Dermis blood vessel endothelial cell (primary cell): ENCODE measurements around the gene ARHGAP26. TPM values are rescaled to one million over a fixed set of nuclear protein-coding genes. Genes with fewer than 3 reads are reported as not detected.

Experiments used
- DNase-seq: peaks from one replicate; pipeline ENCODE4 v3.0.0; 2010
- total RNA-seq: library from RNA; depleted of rRNA; stranded (reverse); fragments of >200 nt; gene quantifications from 2 replicates; pipeline ENCODE4 v1.2.3, GENCODE V29; 2014

ARHGAP26 gene
- total RNA-seq, 1 donor from 2014 or later, result 51.7 TPM

GRCh38 chr5:143231416-143231815 lies 461.2 kb downstream of the ARHGAP26 start:
- no peak for DNase-seq

GRCh38 chr5:143231973-143232812 lies 462.0 kb downstream of the ARHGAP26 start:
- no peak for DNase-seq

- no peak for DNase-seq
Measured at GRCh38 chr5:143233031-143233430, 462.9 kb downstream of the ARHGAP26 start.

- no peak for DNase-seq
Measured at GRCh38 chr5:143234162-143234842, 464.1 kb downstream of the ARHGAP26 start.

- no peak for DNase-seq
Measured at GRCh38 chr5:143235423-143235822, 465.2 kb downstream of the ARHGAP26 start.

- DNase-seq, result no peak
Measured at GRCh38 chr5:143236682-143237081, 466.5 kb downstream of the ARHGAP26 start.

GRCh38 chr5:143237664-143238063 lies 467.5 kb downstream of the ARHGAP26 start:
- DNase-seq, result no peak

- no peak for DNase-seq
Measured at GRCh38 chr5:143238620-143239019, 468.4 kb downstream of the ARHGAP26 start.

- no peak for DNase-seq
Measured at GRCh38 chr5:143239882-143240518, 469.8 kb downstream of the ARHGAP26 start.

- peak; percentile 26 for DNase-seq
Measured at GRCh38 chr5:143241892-143242291, 471.7 kb downstream of the ARHGAP26 start.

- DNase-seq, result no peak
Measured at GRCh38 chr5:143243103-143243502, 472.9 kb downstream of the ARHGAP26 start.

- peak; percentile 68 for DNase-seq
Measured at GRCh38 chr5:143244000-143244736, 474.0 kb downstream of the ARHGAP26 start.

GRCh38 chr5:143244990-143245389 lies 474.8 kb downstream of the ARHGAP26 start:
- DNase-seq, result no peak

GRCh38 chr5:143245929-143246561 lies 475.9 kb downstream of the ARHGAP26 start:
- peak; percentile 80 for DNase-seq

- DNase-seq, result no peak
Measured at GRCh38 chr5:143247134-143247815, 477.1 kb downstream of the ARHGAP26 start.

- DNase-seq, result no peak
Measured at GRCh38 chr5:143248391-143248790, 478.2 kb downstream of the ARHGAP26 start.

- DNase-seq, result peak; percentile 26
Measured at GRCh38 chr5:143248822-143249579, 478.8 kb downstream of the ARHGAP26 start.

GRCh38 chr5:143249851-143250250 lies 479.7 kb downstream of the ARHGAP26 start:
- DNase-seq, result no peak

- DNase-seq, result no peak
Measured at GRCh38 chr5:143251190-143251589, 481.0 kb downstream of the ARHGAP26 start.

GRCh38 chr5:143251946-143252345 lies 481.8 kb downstream of the ARHGAP26 start:
- no peak for DNase-seq

GRCh38 chr5:143254819-143255218 lies 484.6 kb downstream of the ARHGAP26 start:
- DNase-seq, result no peak
